B cell (primary cell): ENCODE data around the gene AATK.

Experiments
- CTCF ChIP-seq: fragments of 200-600 bp; IDR thresholded peaks from one replicate; pipeline ENCODE4 v1.8.0; 2022; ENCODE audit warnings: antibody characterized with exemption, mild to moderate bottlenecking
- EZH2 ChIP-seq: IDR thresholded peaks from 2 replicates; pipeline ENCODE4 v1.6.1; 2012; ENCODE audit warnings: borderline replicate concordance, low read depth, mild to moderate bottlenecking, moderate library complexity, low read length; ENCODE audit not compliant: insufficient read depth, poor library complexity, severe bottlenecking

DNA sequence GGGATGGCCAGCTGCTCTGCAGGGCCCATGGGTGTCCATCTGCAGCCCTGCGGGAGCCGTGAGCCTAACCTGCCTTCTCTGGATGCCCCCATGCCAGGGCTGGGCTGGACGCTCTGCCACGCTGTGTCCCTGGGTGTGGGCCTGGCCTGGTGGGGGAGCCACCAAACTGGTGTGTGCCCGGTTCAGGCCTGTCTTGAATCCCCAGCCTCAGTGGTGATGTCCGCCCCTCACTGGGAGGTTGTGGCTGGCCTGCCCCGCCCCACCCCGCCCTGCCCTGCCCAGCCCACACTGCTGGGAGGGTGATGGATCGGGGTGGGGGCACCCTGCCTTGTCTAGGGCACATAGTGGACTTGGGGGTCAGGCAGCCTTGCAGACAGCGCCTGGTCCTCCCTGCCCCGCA is 50.8 kb downstream of the AATK start:
- no peak for TF ChIP-seq CTCF
- TF ChIP-seq EZH2 = no peak
